ENCODE results near the gene GPRIN3.

The GPRIN3 gene

DNA sequence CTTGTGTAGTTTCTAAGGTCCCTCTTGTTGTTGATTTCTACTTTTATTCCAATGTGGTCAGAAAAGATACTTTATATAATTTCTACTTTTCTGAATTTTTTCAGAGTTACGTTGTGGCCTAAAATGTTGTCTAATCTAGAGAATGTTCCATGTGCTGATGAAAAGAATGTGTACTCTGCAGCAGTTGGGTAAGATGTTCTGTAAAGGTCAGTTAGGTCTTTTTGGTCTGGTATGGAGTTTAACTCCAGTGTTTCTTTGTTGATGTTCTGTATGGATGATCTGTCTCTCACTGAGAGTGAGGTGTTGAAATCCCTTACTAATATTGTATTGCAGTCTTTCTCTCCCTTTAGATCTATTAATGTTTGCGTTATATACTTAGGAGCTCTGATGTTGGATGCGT is 37.0 kb upstream of the GPRIN3 start:
- no peak for TF ChIP-seq CTCF (IDR thresholded peaks at IDR 0.05)
- no peak for TF ChIP-seq ZFX (IDR thresholded peaks at IDR 0.05; ENCODE audit: borderline replicate concordance)
- H3K27ac ChIP-seq = no peak overlapping the region

GRCh38 chr4:89338206-89338605 is 30.6 kb upstream of the GPRIN3 start:
- no peak overlapping the region for H3K27ac ChIP-seq
- TF ChIP-seq ZFX (IDR thresholded peaks at IDR 0.05; ENCODE audit: borderline replicate concordance) (no peak), CTCF (IDR thresholded peaks at IDR 0.05) (no peak)

- H3K27ac ChIP-seq = no peak overlapping the region
- TF ChIP-seq CTCF (IDR thresholded peaks at IDR 0.05) (no peak), ZFX (IDR thresholded peaks at IDR 0.05; ENCODE audit: borderline replicate concordance) (no peak)
These were observed 30.1 kb upstream of the GPRIN3 start for GRCh38 chr4:89337681-89338080.

DNA sequence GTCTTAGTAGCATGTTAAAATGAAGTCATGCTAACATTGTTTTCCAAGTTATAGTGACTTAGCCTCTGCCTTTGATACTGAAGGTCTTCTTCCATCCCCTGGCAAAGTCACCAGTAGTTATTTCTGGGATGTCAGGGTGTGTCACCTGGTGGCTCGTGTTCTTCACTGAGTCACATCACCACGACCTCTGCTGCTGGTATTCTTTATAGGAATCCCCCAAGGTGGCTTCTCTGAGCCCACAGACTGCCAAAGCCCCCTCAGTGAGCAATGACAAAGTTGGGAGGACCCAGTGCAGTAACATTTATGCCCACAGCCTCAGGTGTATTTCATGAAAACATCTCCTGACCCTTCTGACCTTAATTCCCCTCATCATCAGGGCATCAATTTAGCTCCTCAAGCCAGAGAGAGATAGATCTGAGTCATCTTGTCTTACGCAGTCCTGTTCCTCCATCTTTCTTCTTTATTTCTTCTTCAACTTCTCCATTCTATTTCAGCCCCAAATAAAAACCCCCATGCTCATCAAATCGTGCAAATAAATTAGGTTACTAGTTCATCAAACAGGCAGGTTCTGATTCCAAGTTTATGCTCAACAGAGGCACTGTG is 29.3 kb upstream of the GPRIN3 start:
- no peak overlapping the region for H3K27ac ChIP-seq
- TF ChIP-seq ZFX (IDR thresholded peaks at IDR 0.05; ENCODE audit: borderline replicate concordance) = no peak

DNA sequence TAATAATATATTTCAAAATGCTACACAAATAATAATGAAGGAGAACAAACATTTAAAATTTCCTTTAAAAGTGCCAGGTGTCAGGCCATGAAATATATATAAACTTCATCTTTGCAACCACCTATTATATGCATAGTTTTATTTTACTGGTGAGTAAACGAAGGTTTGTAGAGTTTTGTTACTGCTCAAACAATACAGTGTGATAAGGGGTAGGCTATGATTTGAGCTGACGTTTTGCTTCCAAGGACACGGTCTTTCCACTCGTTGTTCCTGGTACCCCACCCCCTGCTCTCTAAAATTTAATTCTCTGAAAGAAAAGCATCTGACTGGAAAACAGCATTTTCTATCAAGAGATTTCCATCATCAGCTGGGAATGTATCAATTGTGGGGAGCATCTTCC is 27.2 kb upstream of the GPRIN3 start:
- H3K27ac ChIP-seq = no peak overlapping the region

DNA sequence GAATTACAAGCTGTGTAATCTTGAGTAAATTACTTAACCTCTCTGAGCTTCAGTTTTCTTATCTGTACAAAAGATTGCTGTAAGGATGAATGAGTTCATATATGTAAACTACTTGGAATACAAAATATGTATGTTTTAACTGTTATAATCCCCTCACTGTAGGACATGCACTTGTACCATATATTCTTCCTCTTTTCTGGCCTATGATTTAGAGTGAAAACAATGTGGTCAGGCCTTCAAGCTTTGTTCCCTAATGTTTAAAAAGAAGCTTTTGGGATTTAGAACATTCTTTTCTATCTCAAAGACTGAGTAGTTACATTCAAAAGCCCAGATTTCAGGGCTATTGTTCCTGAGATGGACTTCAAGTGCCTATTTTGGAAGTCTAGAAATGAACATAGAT is 26.7 kb upstream of the GPRIN3 start:
- H3K27ac ChIP-seq = no peak overlapping the region
- TF ChIP-seq CTCF (IDR thresholded peaks at IDR 0.05) (no peak), ZFX (IDR thresholded peaks at IDR 0.05; ENCODE audit: borderline replicate concordance) (no peak)

More for the DNA sequence above, 27.2 kb upstream of the GPRIN3 start:
- TF ChIP-seq CTCF (IDR thresholded peaks at IDR 0.05) = no peak
- no peak for TF ChIP-seq ZFX (IDR thresholded peaks at IDR 0.05; ENCODE audit: borderline replicate concordance)

GRCh38 chr4:89331686-89332544 is 24.3 kb upstream of the GPRIN3 start:
- no peak for TF ChIP-seq ZFX (IDR thresholded peaks at IDR 0.05; ENCODE audit: borderline replicate concordance)
- TF ChIP-seq CTCF (IDR thresholded peaks at IDR 0.05) = no peak
- no peak overlapping the region for H3K27ac ChIP-seq

All from 22Rv1 (cell line).